PC-3 (cell line): ENCODE data around the gene TRIM56. TPM values are rescaled to one million over a fixed set of nuclear protein-coding genes. Genes with fewer than 3 reads are reported as not detected.
A peak's percentile ranks its signal among the peaks of the same experiment; 100 is the strongest.

Experiments
- ATAC-seq: fragments of 200-7000 bp; cut with Tn5 transposase; 2 replicates; pipeline ENCODE4 v1.9.1; 2020; ENCODE audit warnings: mild to moderate bottlenecking, moderate library complexity
- BruUV-seq: library from RNA; stranded (reverse); fragments of 400-500 nt; replicated peaks from 2 replicates; lab custom pipeline; 2021; lab: Mats Ljungman, UMichigan
- CTCF ChIA-PET: fragments of 300-600 bp; sonication (Branson Sonifier 250); formaldehyde crosslinking; loops from one replicate; lab custom pipeline; 2022; ENCODE audit warnings: antibody characterized with exemption; lab: Charles Lee
- POLR2A ChIA-PET: fragments of 300-600 bp; sonication (Branson Sonifier 250); formaldehyde crosslinking; loops from one replicate; lab custom pipeline; 2022; ENCODE audit warnings: antibody characterized with exemption; ENCODE audit not compliant: unreplicated experiment; lab: Charles Lee
- DNase-seq: peaks from one replicate; pipeline ENCODE4 v3.0.0-alpha.2; 2015
- H2AFZ ChIP-seq: fragments of 300-600 bp; sonication (generic); 2 replicates; pipeline ENCODE4 v1.6.0; 2016; ENCODE audit warnings: antibody characterized with exemption, low read length
- H3F3A ChIP-seq: fragments of 300-600 bp; sonication (generic); one replicate; pipeline ENCODE4 v1.6.0; 2017; ENCODE audit warnings: antibody characterized with exemption, low read length, control low read depth, mild to moderate bottlenecking; ENCODE audit not compliant: unreplicated experiment
- H3K27ac ChIP-seq: fragments of 300-600 bp; sonication (generic); 2 replicates; pipeline ENCODE4 v1.5.1; 2016; ENCODE audit warnings: mild to moderate bottlenecking, low read length
- H3K27me3 ChIP-seq: fragments of 300-600 bp; sonication (generic); 2 replicates; pipeline ENCODE4 v1.6.1; 2016; ENCODE audit warnings: low read length, mixed read lengths
- H3K36me3 ChIP-seq: fragments of 300-600 bp; sonication (generic); 2 replicates; pipeline ENCODE4 v1.6.1; 2016; ENCODE audit warnings: low read depth, mixed run types, low read length, mixed read lengths
- H3K4me1 ChIP-seq: fragments of 300-600 bp; sonication (generic); 2 replicates; pipeline ENCODE4 v1.5.1; 2016; ENCODE audit warnings: low read length; ENCODE audit not compliant: insufficient read depth
- H3K4me2 ChIP-seq: fragments of 300-600 bp; sonication (generic); 2 replicates; pipeline ENCODE4 v1.6.0; 2016; ENCODE audit warnings: low read length
- H3K4me3 ChIP-seq: fragments of 300-600 bp; sonication (generic); 2 replicates; pipeline ENCODE4 v1.5.1; 2016; ENCODE audit warnings: mild to moderate bottlenecking, low read length, mixed read lengths
- H3K79me2 ChIP-seq: fragments of 300-600 bp; sonication (generic); 2 replicates; pipeline ENCODE4 v1.6.1; 2017; ENCODE audit warnings: low read length, mixed read lengths
- H3K9ac ChIP-seq: fragments of 300-600 bp; sonication (generic); 2 replicates; pipeline ENCODE4 v1.6.0; 2016; ENCODE audit warnings: mild to moderate bottlenecking, low read length
- H3K9me2 ChIP-seq: fragments of 300-600 bp; sonication (generic); replicated peaks from 2 replicates; pipeline ENCODE4 v1.6.1; 2016; ENCODE audit warnings: mixed run types, low read length, mixed read lengths
- H3K9me3 ChIP-seq: fragments of 300-600 bp; sonication (generic); 2 replicates; pipeline ENCODE4 v1.6.1; 2016; ENCODE audit warnings: low read length, mixed read lengths
- H4K20me1 ChIP-seq: fragments of 300-600 bp; sonication (generic); 2 replicates; pipeline ENCODE4 v1.6.1; 2016; ENCODE audit warnings: low read length, mixed read lengths
- CTCF ChIP-seq: fragments of 300-600 bp; sonication (generic); conservative IDR thresholded peaks from 2 replicates; pipeline ENCODE4 v1.5.1; 2017; ENCODE audit warnings: antibody characterized with exemption, low read depth, mild to moderate bottlenecking, low read length
- EZH2 ChIP-seq: fragments of 300-600 bp; sonication (generic); IDR thresholded peaks from one replicate; pipeline ENCODE4 v1.6.1; 2017; ENCODE audit warnings: antibody characterized with exemption, mild to moderate bottlenecking, low read length; ENCODE audit not compliant: unreplicated experiment
- EZH2phosphoT487 ChIP-seq: fragments of 300-600 bp; sonication (generic); IDR thresholded peaks from 2 replicates; pipeline ENCODE4 v1.6.1; 2018; ENCODE audit warnings: mild to moderate bottlenecking, antibody characterized with exemption, low read length, borderline replicate concordance
- intact Hi-C: fragments of 100-400 bp; cut with micrococcal nuclease; formaldehyde crosslinking; loops from 2 replicates; pipeline ENCODE4 v1.9.0; 2023
- total RNA-seq: library from RNA; depleted of rRNA; stranded (reverse); fragments of >200 nt; gene quantifications from 2 replicates; pipeline ENCODE4 v1.2.3, GENCODE V29; 2014

The TRIM56 gene
- total RNA-seq, 1 experiment from 2014 or later = 10.6 TPM

- H3K79me2 ChIP-seq = no peaks in the 10 kb centered on the region
- peak overlapping the region; percentile 34; the same call in 1 of the 2 replicates for H3K9ac ChIP-seq
- no peaks in the 10 kb centered on the region for H4K20me1 ChIP-seq
- peak; percentile 73 for ATAC-seq
- TF ChIP-seq CTCF (no peak), EZH2 (no peak), EZH2phosphoT487 (no peak)
- H3K4me3 ChIP-seq = peak overlapping the region; percentile 35; the same call in 1 of the 2 replicates
- peak overlapping the region; percentile 61 for H3K4me2 ChIP-seq
- no peaks in the 10 kb centered on the region for H3K9me2 ChIP-seq
- H3K27ac ChIP-seq = peak overlapping the region; percentile 47
- intact Hi-C loops = no loop called here
- no peaks in the 10 kb centered on the region for H3K36me3 ChIP-seq
- H3F3A ChIP-seq = no peaks in the 10 kb centered on the region
- ChIA-PET POLR2A (no interaction called here), CTCF (no interaction called here)
- DNase-seq = peak; percentile 43
- peaks cover 24% of the 10 kb centered on the region for H3K4me1 ChIP-seq
- H3K9me3 ChIP-seq = no peaks in the 10 kb centered on the region
- H2AFZ ChIP-seq = peak overlapping the region; percentile 70
- no peaks in the 10 kb centered on the region for H3K27me3 ChIP-seq
- no TSS peak for BruUV-seq
Measured at GRCh38 chr7:101114492-101114891, 29.2 kb downstream of the TRIM56 start.

GRCh38 chr7:101115215-101115614, 29.9 kb downstream of the TRIM56 start:
- Histone ChIP-seq H3K27ac (no peak overlapping the region), H3K9me3 (no peaks in the 10 kb centered on the region), H3K79me2 (no peaks in the 10 kb centered on the region), H3K4me2 (no peak overlapping the region), H3K4me1 (peaks cover 21% of the 10 kb centered on the region), H3K36me3 (no peaks in the 10 kb centered on the region), H2AFZ (no peak overlapping the region), H3K4me3 (no peak overlapping the region), H3F3A (no peaks in the 10 kb centered on the region), H4K20me1 (no peaks in the 10 kb centered on the region), H3K9me2 (no peaks in the 10 kb centered on the region), H3K27me3 (no peaks in the 10 kb centered on the region), H3K9ac (no peak overlapping the region)
- no peak for TF ChIP-seq CTCF
- TF ChIP-seq EZH2 = no peak
- no peak for TF ChIP-seq EZH2phosphoT487
- no TSS peak for BruUV-seq
- ATAC-seq (no peak), DNase-seq (no peak)
- ChIA-PET CTCF (no interaction called here), POLR2A (no interaction called here)
- intact Hi-C loops = no loop called here

- no peak overlapping the region for H3K27ac ChIP-seq
- no peaks in the 10 kb centered on the region for H3F3A ChIP-seq
- H3K4me2 ChIP-seq = no peak overlapping the region
- TF ChIP-seq EZH2 (no peak), CTCF (no peak), EZH2phosphoT487 (no peak)
- no peaks in the 10 kb centered on the region for H3K9me3 ChIP-seq
- peaks cover 24% of the 10 kb centered on the region for H3K4me1 ChIP-seq
- H3K36me3 ChIP-seq = no peaks in the 10 kb centered on the region
- POLR2A ChIA-PET = no interaction called here
- CTCF ChIA-PET = no interaction called here
- ATAC-seq (no peak), DNase-seq (no peak)
- H2AFZ ChIP-seq = no peak overlapping the region
- H4K20me1 ChIP-seq = no peaks in the 10 kb centered on the region
- intact Hi-C loops = no loop called here
- no peaks in the 10 kb centered on the region for H3K9me2 ChIP-seq
- H3K79me2 ChIP-seq = no peaks in the 10 kb centered on the region
- H3K9ac ChIP-seq = no peak overlapping the region
- BruUV-seq = no TSS peak
- no peak overlapping the region for H3K4me3 ChIP-seq
- H3K27me3 ChIP-seq = no peaks in the 10 kb centered on the region
Measured at GRCh38 chr7:101116898-101117297, 31.6 kb downstream of the TRIM56 start.
